RKO (cell line): ENCODE data around the gene TMC7.
"Not testable (repeated sequence)": the region's sequence is repeated elsewhere in the genome, so short reads cannot be mapped to it uniquely, and the experiment has no call there.

Source experiments
- DNase-seq: peaks from one replicate; pipeline ENCODE4 v3.0.0-alpha.2; 2016; ENCODE audit warnings: low spot score

The TMC7 gene

DNA sequence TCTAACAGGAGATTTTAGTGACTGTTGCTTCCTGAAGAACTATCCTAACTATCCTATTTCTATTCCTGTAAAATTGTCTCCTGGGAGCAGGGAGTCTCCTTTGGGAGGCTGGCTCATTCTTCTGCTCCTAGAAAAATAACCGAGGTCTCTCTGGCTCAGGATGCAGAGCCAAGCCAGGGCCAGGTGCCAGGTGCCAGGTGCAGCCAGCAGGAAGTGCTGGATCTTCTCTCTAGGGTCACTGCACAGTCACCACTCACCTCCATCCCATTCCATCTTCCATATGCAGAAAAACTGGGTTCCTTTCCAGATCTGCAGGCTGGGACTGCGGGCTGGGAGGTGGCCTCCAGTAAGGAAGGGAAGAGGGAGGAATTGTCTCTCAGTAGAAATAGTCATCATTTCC, 3.8 kb upstream of the TMC7 start:
- DNase-seq, result no peak

DNA sequence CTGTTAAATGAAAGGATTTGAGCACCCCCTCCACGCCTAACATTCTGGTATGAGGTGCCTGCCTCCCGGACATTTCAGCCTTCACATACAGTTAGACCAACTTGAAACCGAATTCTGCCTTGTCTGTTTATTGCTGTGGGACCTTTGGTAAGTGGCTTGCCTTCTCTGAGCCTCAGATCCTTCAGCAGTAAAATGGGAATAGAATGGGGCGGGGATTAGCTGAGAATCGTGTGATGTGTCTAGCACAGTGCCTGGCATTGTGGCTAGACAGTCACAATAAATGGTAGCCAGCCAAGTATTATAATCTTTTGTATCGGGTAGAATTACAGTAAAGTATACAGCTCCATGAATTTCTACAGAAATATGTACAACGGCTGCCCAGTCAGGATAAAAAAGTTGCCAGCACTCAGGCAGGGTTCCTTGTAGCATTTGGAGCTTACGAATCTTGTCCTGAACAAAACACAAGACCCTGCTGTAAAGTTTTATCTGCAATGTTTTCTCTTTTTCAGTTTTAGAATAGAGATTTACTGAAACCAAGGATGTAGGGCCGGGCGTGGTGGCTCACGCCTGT, 786 bp downstream of the TMC7 start:
- DNase-seq, result peak; percentile 52

DNA sequence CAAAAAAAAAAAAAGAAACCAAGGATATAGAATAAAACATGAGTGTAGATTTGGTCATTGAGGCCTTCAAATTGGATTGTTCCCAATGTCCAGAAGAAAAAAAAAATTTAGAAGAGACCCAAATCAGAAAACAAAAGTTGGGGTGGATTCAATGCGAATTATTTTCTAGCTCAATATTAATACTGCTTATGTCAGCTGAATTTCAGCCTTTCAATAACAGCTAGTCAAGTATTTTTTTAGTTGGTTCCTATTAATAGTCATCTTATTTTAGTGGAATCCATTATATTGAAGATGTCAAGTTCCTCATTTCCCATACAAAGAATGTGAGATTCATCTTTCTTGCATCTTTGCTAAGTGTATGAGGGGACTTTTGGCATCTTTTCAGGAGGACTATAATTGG, 1.5 kb downstream of the TMC7 start:
- not testable (repeated sequence) for DNase-seq

DNA sequence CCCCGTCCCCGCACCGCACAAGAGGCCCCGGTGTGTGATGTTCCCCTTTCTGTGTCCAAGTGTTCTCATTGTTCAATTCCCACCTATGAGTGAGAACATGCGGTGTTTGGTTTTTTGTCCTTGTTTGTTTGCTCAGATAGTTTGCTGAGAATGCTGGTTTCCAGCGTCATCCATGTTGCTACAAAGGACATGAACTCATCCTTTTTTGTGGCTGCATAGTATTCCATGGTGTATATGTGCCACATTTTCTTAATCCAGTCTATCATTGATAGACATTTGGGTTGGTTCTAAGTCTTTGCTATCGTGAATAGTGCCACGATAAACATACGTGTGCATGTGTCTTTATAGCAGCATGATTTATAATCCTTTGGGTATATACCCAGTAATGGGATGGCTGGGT, 8.0 kb downstream of the TMC7 start:
- not testable (repeated sequence) for DNase-seq

DNA sequence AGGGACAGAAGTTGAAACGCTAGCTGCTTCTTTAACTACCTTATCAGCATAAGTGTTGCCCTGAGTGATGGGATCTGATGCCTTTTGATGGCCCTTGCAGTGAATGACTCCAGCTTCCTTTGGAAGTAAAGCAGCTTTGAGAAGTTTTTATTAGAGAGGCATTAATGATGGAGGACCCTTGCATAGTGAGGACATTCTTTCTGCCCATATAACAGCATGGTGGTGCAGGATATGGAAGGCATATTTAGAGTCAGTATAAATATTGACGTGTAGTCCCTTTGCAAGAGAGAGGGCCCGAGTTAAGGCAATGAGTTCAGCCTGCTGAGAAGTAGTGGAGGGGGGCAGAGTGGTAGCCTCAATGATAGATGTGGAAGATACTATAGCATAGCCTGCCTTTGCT, 9.8 kb downstream of the TMC7 start:
- DNase-seq, result not testable (repeated sequence)

DNA sequence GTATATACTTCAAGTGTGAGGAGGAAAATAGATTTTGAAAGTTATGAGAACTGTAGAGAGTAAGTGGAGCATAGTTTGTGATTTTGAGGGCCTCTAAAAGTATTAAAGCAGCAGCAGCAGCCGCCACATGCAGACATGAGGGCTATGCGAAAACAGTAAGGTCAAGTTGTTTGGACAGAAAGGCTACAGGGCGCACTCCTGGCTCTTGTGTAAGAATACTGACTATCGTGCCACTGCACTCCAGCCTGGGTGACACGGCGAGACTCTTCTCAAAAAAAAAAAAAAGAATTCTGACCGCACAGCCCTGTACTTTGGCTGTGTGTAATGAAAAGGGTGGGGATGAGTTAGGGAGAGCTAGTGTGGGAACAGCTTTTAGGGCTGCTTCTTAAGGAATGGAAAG, 10.4 kb downstream of the TMC7 start:
- DNase-seq, result not testable (repeated sequence)

DNA sequence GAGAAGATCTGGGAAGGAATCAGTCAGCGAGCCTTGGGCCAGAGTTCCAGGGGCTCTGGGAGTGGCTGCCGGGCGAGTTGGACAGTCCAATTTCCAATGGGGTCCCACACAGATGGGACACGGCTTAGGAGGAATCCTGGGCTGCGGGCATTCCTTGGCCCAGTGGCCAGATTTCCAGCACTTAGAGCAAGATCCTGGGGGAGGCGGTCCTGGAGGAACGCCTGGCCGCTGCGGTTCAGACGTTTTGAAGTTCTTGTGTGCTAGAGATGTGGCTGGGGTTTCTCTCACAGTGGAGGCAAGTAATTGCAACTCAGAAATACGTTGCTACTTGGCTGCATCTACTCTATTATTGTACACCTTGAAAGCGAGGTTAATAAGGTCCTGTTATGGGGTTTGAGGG, 11.7 kb downstream of the TMC7 start:
- not testable (repeated sequence) for DNase-seq

DNA sequence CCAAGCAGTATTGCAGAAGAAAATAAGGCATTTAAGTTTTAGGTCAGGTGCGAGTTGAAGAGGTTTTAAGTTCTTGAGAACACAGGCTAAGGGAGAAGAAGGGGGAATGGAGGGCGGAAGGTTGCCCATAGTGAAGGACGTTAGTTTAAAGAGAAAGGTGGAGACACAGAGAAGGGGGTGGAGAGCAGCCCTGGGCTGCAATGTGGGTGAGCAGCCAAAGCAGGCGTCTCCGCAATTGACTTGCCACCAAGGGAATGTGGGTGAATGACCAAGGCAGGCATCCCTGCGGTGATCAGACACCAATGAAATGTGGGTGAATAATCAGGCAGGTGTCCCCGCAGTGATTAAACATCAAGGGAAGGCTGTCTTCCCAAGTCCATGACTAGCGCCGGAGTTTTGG, 12.8 kb downstream of the TMC7 start:
- DNase-seq, result not testable (repeated sequence)

DNA sequence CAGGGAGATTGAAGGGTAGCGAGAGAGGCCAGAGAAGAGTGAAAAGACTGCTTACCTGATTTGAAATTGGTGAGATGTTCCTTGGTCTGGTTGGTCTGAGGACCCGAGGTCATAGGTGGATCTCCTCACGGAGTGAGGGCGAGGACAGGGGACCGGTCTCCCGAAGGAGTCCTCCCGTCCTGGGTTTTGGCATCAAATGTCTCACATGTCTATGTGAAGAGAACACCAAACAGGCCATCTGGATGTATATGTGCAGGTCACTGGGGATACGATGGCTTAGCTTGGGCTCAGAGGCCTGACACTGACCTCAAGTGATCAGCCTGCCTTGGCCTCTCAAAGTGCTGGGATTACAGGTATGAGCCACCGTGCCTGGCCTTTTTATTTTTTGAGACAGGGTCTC, 13.3 kb downstream of the TMC7 start:
- not testable (repeated sequence) for DNase-seq

DNA sequence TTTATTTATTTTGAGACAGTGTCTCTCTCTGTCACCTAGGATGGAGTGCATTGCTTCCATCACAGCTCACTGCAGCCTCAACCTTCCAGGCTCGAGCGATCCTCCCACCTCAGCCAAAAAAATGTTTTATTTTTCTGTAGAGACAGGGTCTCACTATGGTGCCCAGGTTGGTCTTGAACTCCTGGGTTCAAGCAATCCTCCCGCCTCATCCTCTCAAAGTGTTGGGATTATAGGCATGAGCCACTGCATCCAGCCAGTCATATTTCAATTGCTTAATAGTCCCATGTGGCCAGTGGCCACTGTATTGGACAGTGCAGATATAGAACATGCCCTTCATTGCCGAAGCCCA, 15.3 kb downstream of the TMC7 start:
- no peak for DNase-seq

DNA sequence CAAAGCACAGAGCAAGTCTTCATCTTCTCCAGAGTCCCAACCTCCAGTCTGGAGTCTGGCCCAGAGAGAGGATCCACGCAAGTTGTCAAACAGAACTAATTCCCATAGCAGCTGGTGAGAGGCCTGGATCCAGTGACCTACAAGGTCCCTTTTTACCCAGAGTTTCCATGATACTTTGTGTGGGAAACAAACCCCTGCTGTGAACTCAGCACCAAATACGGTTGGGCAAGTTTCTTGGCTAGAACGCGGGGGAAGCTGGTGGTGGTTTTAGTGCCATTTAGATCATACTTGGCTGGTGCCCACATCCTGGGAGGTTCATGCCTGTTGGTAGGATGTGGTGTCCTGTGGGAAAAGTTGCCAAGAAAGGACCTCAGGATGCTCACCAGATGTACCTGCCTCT, 18.1 kb downstream of the TMC7 start:
- no peak for DNase-seq

DNA sequence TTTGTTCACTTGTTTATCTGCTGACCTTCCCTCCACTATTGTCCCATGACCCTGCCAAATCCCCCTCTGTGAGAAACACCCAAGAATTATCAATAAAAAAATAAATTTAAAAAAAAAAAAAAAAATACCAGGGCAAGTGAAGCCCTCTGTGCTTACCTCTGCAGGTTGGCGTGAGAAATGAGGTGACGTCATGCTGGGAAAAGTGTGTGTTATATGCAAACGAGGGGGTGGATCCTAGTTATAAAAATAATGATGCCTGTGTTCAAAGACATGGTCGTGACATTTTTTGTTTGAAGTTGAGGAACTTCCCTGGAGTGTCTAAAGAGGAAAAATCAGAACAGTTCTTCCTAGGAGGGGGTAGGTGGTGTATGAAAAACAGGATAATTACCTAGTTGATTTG, 20.2 kb downstream of the TMC7 start:
- DNase-seq, result no peak

DNA sequence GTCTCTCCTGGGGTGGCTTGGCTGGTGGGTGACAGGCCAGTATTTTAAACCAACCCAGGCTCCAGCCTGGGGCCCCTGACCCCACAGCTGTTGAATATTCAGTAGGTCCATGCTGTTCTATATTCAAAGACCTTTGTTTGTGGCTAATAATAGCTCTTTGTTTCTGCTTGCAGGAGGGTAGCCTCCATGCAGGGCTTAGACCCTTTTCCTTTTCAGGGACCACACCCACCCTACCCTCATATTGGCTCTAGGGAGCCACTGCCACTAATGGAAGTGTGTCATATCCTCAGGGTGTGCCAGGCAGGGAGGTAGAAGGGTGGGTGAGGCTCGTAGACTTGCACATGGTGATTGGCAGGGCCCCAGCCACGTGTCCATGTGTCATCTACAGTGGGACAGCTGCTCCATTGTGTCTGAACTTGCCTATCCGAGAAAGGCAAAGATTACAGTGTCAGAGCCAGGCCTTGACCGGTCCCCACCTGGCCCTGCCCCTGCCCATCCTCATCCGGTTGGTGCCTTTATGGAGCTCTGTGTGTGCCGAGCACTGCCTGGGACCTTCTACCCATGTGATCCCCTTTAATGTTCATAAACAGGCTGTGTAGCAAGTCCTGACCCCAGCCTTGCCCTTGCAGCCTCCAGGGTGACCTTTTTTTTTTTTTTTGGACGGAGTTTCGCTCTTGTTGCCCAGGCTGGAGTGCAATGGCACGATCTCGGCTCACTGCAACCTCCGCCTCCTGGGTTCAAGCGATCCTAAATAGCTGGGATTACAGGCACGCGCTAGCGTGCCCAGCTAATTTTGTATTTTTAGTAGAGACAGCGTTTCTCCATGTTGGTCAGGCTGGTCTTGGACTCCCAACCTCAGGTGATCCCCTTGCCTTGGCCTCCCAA, 22.1 kb downstream of the TMC7 start:
- DNase-seq, result no peak

DNA sequence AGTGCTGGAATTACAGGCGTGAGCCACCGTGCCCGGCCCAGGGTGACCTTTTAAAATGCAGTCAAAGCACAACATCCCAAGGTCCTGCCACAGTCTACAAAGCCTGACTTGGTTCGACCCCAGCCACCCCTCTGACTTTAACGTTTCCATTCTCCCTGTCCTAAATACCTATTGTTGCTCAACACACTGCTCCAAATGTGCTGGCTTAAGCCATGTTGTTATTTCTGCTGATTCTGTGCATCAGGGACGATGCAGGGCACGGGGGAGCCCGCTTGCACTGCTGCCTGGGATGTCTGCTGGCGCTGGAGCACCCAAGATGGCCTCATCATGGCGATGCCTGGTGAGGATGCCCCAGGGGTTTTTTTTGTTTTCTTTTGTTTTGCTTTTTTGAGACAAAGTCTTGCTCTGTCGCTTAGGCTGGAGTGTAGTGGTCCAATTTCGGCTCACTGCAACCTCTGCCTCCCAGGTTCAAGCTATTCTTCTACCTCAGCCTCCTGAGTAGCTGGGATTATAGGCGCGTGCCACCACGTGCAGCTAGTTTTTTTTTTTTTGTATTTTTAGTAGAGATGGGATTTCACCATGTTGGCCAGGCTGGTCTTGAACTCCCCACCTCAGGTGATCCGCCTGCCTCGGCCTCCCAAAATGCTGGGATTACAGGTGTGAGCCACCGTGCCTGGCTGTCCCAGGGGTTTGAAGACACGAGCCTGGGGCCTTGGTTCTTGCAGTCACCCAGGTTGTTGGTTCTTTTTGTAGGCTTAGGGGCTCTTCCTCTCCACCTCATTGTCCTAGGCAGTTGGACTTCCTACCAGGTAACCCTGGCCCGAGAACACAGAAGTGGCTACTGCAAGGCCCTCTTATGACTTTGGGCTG, 22.9 kb downstream of the TMC7 start:
- no peak for DNase-seq

DNA sequence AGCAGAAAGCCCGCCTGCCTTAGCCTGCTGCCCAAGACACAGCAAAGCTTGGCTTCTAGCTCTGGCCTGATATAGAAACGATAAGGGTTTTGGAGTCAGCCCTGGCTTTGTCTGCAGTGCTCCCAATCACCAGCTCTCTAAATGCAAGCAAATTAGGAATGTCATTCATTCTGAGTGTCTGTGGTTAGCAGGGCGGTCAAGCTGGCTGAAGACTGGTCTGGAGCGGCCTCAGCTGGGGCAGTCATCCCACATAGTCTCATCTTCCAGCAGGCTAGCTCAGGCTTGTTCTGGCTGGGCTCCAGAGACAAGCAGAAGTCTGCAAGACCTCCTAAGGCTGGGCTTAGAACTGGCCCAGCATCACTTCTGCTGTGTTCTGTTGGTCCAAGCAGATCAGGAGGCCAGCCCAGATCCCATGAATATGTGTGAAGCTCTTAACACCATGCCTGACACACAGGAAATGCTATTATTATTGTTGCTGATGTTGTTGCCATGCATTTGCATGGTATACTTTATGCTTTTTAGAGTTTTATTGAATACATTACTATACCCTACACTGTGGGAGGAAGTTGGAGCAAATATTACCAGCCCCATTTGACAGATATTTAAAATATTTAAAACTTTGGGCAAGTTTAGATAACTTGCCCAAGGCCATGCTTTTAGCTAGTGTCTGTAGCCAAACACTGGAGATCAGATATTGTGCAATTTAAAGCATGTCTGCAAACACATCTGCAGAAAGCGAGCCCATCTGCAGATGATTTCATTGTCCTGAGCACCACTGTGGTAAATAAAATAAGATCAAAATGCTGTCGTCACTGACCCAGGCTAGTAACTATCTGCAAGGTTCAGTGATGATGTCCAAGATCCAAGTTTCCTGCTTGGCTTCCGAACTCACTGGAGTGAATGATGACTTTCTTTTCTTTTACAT, 24.8 kb downstream of the TMC7 start:
- peak; percentile 18 for DNase-seq

DNA sequence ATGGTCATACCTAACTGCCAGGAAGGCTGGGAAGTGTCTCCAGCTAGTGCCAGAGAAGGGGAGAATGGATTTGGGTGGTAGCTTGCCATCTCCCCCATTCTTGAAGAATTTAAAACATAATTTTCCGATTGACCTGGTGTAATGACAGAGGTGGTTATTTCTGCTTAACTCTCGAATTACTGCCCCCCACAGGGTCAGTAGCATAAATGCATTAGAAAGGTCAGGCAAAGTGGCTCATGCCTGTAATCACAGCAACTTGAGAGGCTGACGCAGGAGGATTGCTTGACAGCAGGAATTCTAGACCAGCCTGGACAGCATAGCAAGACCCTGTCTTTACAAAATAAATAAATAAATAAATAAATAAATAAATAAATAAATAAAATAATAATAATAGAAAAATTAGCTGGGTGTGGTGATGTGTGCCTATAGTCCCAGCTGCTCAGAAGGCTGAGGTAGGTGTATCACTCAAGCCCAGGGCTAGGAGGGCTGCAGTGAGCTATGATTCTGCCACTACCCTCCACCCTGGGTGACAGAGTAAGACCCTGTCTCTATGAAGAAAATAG, 27.5 kb downstream of the TMC7 start:
- DNase-seq, result no peak

DNA sequence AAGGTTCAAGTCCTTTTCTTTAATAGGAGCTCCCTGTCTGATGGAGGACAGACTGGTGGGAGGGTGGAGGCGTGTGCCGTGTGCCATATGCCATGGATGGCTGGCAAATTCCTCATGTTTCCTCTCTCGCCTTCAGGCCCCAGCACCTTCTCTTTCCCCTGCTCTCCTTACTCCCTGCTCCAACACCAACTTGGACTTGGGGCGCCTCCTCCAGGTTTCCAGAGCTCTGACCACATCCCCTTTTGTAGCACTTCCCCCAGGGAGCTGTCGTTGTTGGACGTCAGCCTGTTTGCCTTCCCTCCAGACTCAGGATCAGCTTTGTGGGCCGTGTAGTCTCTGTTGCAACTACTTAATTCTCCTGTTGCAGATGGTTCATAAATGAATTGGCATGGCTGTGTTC, 30.7 kb downstream of the TMC7 start:
- DNase-seq, result no peak

DNA sequence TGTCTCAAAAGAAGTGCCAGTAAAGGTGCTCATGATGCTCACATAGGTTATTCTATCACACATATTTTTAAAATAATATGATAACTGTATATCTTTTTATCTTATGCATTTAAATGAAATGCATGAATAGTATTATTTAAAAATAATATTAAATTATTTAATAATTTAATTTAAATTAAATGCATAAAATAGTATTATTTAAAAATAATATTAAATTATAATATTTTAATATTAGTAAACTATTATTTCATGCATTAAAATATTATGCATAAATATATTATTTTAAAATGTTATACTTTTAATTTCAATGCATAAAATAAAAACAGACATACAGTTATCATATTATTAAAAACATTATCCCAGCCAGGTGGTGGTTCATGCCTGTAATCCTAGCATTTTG, 33.4 kb downstream of the TMC7 start:
- DNase-seq, result no peak

DNA sequence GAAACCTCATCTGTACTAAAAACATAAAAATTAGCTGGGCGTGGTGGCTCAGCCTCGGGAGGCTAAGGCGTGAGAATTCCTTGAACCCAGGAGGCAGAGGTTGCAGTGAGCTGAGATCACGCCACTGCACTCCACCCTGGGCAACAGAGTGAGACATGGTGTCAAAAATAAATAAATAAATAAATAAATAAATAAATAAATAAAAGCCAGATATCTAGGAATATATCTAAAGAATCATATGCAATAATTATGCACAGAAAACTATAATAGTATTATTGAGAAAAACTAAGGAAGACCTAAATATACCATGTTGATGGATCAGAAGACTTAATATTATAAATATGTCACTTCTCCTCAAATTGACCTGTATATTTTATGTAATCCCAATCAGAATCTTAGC, 37.0 kb downstream of the TMC7 start:
- DNase-seq, result no peak

DNA sequence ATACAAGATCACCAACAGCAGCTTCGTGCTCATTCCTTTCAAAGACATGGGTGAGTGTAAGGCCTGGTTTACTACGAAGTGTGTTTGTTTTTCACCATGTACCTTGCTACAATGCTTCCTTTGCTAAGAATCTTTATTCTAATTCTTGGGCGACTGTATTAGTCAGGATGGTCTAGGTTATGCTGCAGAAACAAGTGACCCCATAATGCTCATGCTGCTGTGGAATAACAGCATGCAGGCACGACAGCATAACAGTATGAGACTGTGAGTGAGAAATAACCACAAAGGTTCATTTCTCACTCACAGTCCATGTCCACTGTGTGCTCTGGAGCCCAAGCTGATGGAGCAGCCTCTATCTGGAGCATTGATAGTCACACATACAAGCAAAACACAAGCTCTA, 38.0 kb downstream of the TMC7 start:
- DNase-seq, result no peak

DNA sequence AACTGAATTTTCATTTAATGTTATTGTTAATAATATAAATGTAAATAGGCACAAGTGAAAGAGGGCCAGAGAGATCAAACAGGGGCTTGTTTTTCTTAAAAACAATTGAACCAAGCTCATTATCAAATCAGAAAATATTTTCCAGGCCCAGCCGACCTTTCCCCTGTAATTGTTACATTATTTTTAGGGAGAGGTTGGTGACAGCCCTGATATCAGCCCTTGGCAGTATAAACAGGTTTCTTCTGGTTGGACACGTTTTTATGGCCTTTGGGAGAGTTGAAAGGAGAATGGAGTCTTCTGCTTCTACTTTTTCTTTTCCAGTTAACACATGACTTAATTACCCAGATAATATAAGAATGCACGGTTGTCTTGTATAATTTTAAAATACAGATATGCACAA, 43.7 kb downstream of the TMC7 start:
- DNase-seq, result no peak

DNA sequence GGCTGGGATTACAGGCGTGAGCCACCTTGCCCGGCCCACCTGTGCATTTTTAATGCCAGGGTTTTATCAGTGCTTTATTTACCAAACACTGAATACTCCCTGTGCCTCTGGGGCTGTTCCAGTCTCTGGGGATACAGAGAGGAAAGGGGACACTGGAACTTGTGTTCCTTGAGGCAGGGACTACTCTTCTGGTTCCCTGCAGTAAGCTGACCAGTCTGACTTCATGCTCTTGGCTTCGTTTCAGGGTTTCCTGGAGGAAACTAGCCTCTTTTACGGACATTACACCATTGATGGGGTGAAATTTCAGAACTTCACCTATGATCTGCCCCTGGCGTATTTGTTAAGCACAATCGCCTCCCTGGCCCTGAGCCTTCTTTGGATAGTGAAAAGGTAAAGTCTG, 46.2 kb downstream of the TMC7 start:
- no peak for DNase-seq
